Pancreas (tissue), 10 donors: ENCODE measurements around the gene ZMYND8. TPM values are rescaled to one million over a fixed set of nuclear protein-coding genes. Genes with fewer than 3 reads are reported as not detected.
"Not testable (repeated sequence)": the region's sequence is repeated elsewhere in the genome, so short reads cannot be mapped to it uniquely, and the experiment has no call there.

Source experiments
- ATAC-seq, 4 donors: fragments of 200-7000 bp; cut with Tn5 transposase; one replicate each; pipeline versions ENCODE4 v1.8.0 to v1.9.1; 2020; ENCODE audit warnings: mild to moderate bottlenecking in 4 of 4, moderate library complexity in 4 of 4
- DNase-seq, 6 donors: peaks; one replicate each; pipeline ENCODE4 v3.0.0-alpha.2; 2020
- FAIRE-seq: peaks from 2 replicates; lab custom pipeline; 2012; peaks lifted over from hg19 to GRCh38; lab: Jason Lieb, UNC
- H3K27ac ChIP-seq, 4 donors: fragments of 200-600 bp; sonication (generic); 1 replicate in 3 of 4; 2 replicates in 1 of 4; pipeline versions ENCODE4 v1.5.0 to v1.8.0; 2020
- H3K27me3 ChIP-seq, 4 donors: fragments of 200-600 bp; one replicate each; pipeline ENCODE4 v1.8.0; 2021
- H3K36me3 ChIP-seq, 3 donors: fragments of 200-600 bp; sonication (generic) in 1 of 3; one replicate each; pipeline versions ENCODE4 v1.5.0 to v1.8.0; 2020 to 2021
- H3K4me1 ChIP-seq, 3 donors: fragments of 200-600 bp; one replicate each; pipeline ENCODE4 v1.8.0; 2021
- H3K4me3 ChIP-seq, 4 donors: fragments of 200-600 bp; sonication (generic) in 2 of 4; one replicate each; pipeline versions ENCODE4 v1.5.0 to v1.8.0; 2020 to 2021
- H3K9me3 ChIP-seq, 4 donors: fragments of 200-600 bp; one replicate each; pipeline ENCODE4 v1.8.0; 2021
- CTCF ChIP-seq, 4 donors: fragments of 200-600 bp; sonication (generic) in 3 of 4; IDR thresholded peaks; one replicate each; pipeline versions ENCODE4 v1.5.0 to v1.8.0; 2021; ENCODE audit warnings: antibody characterized with exemption in 4 of 4
- WGBS, 2 donors: extraction: QIAGEN DNeasy Blood & Tissue Kit; methylation state at CpG; one replicate each; pipeline ENCODE4 v1.1.7; 2013; 5-methylcytosine and 5-hydroxymethylcytosine counted together
- intact Hi-C, 3 donors: fragments of 100-400 bp; cut with DNase I; formaldehyde crosslinking; loops; one replicate each; pipeline versions ENCODE4 v1.11.1 to v1.14.2; 2022
- polyA plus RNA-seq, 2 donors: library from polyadenylated mRNA; stranded (reverse); fragments of 200-250 nt; gene quantifications; one replicate each; pipeline ENCODE4 v1.2.3, GENCODE V29; 2013
- total RNA-seq, 6 donors: library from RNA; stranded (reverse); fragmentation: NEBNext Ultra II Directional in 4 of 6; extraction: Animal tissue kit (Norgen Biotek cat#: 25700) in 4 of 6; gene quantifications; one replicate each; pipeline versions ENCODE4 v1.2.1 to v1.2.4, GENCODE V29; 2021 to 2023
- donor health status: healthy with polysubstance abuse.
- donor health status: DM: no; HTN: no; CAD: no; lungs with moderate emphysema.
- donor health status: DM: no; HTN: no; CAD: no.
- donor health status: control.
- donor health status: control.
- donor health status: Bipolar disorder and iron deficiency.
- donor health status: DM: yes; HTN: yes; CAD: no.
- donor health status: DM: no; HTN: no; CAD: no.
- donor health status: DM: no; HTN: no; CAD: no.
- donor health status: DM: yes; HTN: yes; CAD: no.

Gene ZMYND8
- total and polyA plus RNA-seq, 8 donors, result 10.8 to 25.6 (median 17.2) TPM

- DNase-seq (peak in 4 of 6 donors; percentile 52 to 74 (median 61)), ATAC-seq (peak; percentile 90 to 96 (median 92))
Measured at GRCh38 chr20:47396762-47397476, 40.4 kb upstream of the ZMYND8 start.

GRCh38 chr20:47393796-47394514, 37.5 kb upstream of the ZMYND8 start:
- FAIRE-seq, H3K4me1 ChIP-seq, intact Hi-C loops, H3K27ac ChIP-seq, H3K27me3 ChIP-seq, ATAC-seq, DNase-seq, H3K36me3 ChIP-seq, H3K4me3 ChIP-seq, H3K9me3 ChIP-seq: not testable (repeated sequence)
- 79 to 83% methylated on average over 11 of the region's 11 CpGs for WGBS, 2 donors

More at GRCh38 chr20:47396762-47397476, 40.4 kb upstream of the ZMYND8 start:
- peak overlapping the region; percentile 16 to 78 (median 48) for H3K27ac ChIP-seq
- no peaks in the 10 kb centered on the region for H3K36me3 ChIP-seq
- intact Hi-C loops, result no loop called here
- H3K4me1 ChIP-seq, result peaks cover 0 to 8% (median 0%) of the 10 kb centered on the region in 3 donors
- WGBS, 2 donors, result 46 to 57% methylated on average over 5 of the region's 5 CpGs
- no peak for TF ChIP-seq CTCF (IDR thresholded peaks at IDR 0.05)
- H3K27me3 ChIP-seq, result no peaks in the 10 kb centered on the region
- FAIRE-seq, result no peak
- H3K4me3 ChIP-seq, result peak overlapping the region in 2 of 4 donors; percentile 29 to 37
- H3K9me3 ChIP-seq, result no peaks in the 10 kb centered on the region

- FAIRE-seq (no peak), ATAC-seq (no peak), DNase-seq (no peak)
- H3K4me3 ChIP-seq, result no peak overlapping the region
- no peaks in the 10 kb centered on the region for H3K36me3 ChIP-seq
- intact Hi-C loops, result no loop called here
- H3K27ac ChIP-seq, result peak overlapping the region in 1 of 4 donors; percentile 8
- no peaks in the 10 kb centered on the region for H3K27me3 ChIP-seq
- H3K4me1 ChIP-seq, result peaks cover 0 to 5% (median 0%) of the 10 kb centered on the region in 3 donors
- no peak for TF ChIP-seq CTCF (IDR thresholded peaks at IDR 0.05)
- WGBS, 2 donors, result 88 to 93% methylated on average over 2 of the region's 2 CpGs
- no peaks in the 10 kb centered on the region for H3K9me3 ChIP-seq
Measured at GRCh38 chr20:47392721-47393073, 36.2 kb upstream of the ZMYND8 start.

GRCh38 chr20:47392015-47392720, 35.7 kb upstream of the ZMYND8 start:
- DNase-seq (peak in 1 of 6 donors; percentile 29), FAIRE-seq (no peak), ATAC-seq (peak; percentile 54 to 60 (median 56))
- Histone ChIP-seq H3K4me3 (no peak overlapping the region), H3K9me3 (no peaks in the 10 kb centered on the region), H3K4me1 (peaks cover 0 to 5% (median 0%) of the 10 kb centered on the region in 3 donors), H3K27me3 (no peaks in the 10 kb centered on the region), H3K27ac (peak overlapping the region in 1 of 4 donors; percentile 8), H3K36me3 (no peaks in the 10 kb centered on the region)
- 83 to 88% methylated on average over 7 of the region's 7 CpGs for WGBS, 2 donors
- intact Hi-C loops, result no loop called here
- no peak for TF ChIP-seq CTCF (IDR thresholded peaks at IDR 0.05)
